OCI-LY3 (cell line): ENCODE data around the gene TIMMDC1.

Source experiments
- H2AFZ ChIP-seq: fragments of 200-600, 300-600 bp; shearing (Covaris generic); 2 replicates; pipeline ENCODE4 v1.6.0; 2014; ENCODE audit warnings: antibody characterized with exemption, low read depth, low read length
- H3K27ac ChIP-seq: fragments of 200-600, 300-600 bp; sonication (generic); 2 replicates; pipeline ENCODE4 v1.5.1; 2014; ENCODE audit warnings: mild to moderate bottlenecking, low read length, moderate library complexity, mixed read lengths
- H3K27me3 ChIP-seq: fragments of 200-600, 300-600 bp; sonication (generic); 2 replicates; pipeline ENCODE4 v1.6.1; 2014; ENCODE audit warnings: low read depth, low read length, mixed read lengths
- H3K36me3 ChIP-seq: fragments of 200-600, 300-600 bp; sonication (generic); replicated peaks from 2 replicates; pipeline ENCODE3; 2014; ENCODE audit warnings: low read depth, low read length, mixed read lengths
- H3K4me1 ChIP-seq: fragments of 300-600, 200-600 bp; sonication (generic); 2 replicates; pipeline ENCODE4 v1.6.1; 2014; ENCODE audit warnings: low read length, mixed read lengths
- H3K4me2 ChIP-seq: fragments of 200-600, 300-600 bp; sonication (generic); 2 replicates; pipeline ENCODE4 v1.6.1; 2014; ENCODE audit warnings: low read length, mixed read lengths
- H3K4me3 ChIP-seq: fragments of 300-600, 200-600 bp; sonication (generic); 2 replicates; pipeline ENCODE4 v1.5.1; 2014; ENCODE audit warnings: antibody characterized with exemption, mild to moderate bottlenecking, low read length, moderate library complexity
- H3K79me2 ChIP-seq: fragments of 300-600, 200-600 bp; shearing (Covaris generic); 2 replicates; pipeline ENCODE4 v1.6.1; 2014; ENCODE audit warnings: mild to moderate bottlenecking, low read length, mixed read lengths
- H3K9ac ChIP-seq: fragments of 300-600, 200-600 bp; shearing (Covaris generic); 2 replicates; pipeline ENCODE4 v1.6.0; 2014; ENCODE audit warnings: mild to moderate bottlenecking, low read length, moderate library complexity
- H3K9me3 ChIP-seq: fragments of 200-600, 300-600 bp; shearing (Covaris generic); 2 replicates; pipeline ENCODE4 v1.6.1; 2014; ENCODE audit warnings: low read length, mixed read lengths; ENCODE audit not compliant: insufficient read depth
- H4K20me1 ChIP-seq: fragments of 200-600, 300-600 bp; sonication (generic); 2 replicates; pipeline ENCODE4 v1.6.1; 2016; ENCODE audit warnings: low read length, mixed read lengths; ENCODE audit not compliant: insufficient read depth
- CTCF ChIP-seq: fragments of 200-600, 300-600 bp; sonication (generic); IDR thresholded peaks from 2 replicates; pipeline ENCODE4 v1.5.1; 2014; ENCODE audit warnings: antibody characterized with exemption, low read length, low read depth
- EZH2phosphoT487 ChIP-seq: fragments of 200-600 bp; shearing (Covaris generic); IDR thresholded peaks from 2 replicates; pipeline ENCODE4 v1.6.1; 2018; ENCODE audit warnings: antibody characterized with exemption, mixed run types, low read depth

Gene TIMMDC1

GRCh38 chr3:119470866-119471265 is 27.5 kb upstream of the TIMMDC1 start:
- no peak overlapping the region for H3K4me2 ChIP-seq

GRCh38 chr3:119481079-119481478 is 17.3 kb upstream of the TIMMDC1 start:
- peaks cover 27% of the 10 kb centered on the region for H3K36me3 ChIP-seq
- no peaks in the 10 kb centered on the region for H3K9me3 ChIP-seq
- no peaks in the 10 kb centered on the region for H3K4me1 ChIP-seq
- no peak overlapping the region for H3K4me3 ChIP-seq
- H3K27ac ChIP-seq, result no peak overlapping the region
- H3K4me2 ChIP-seq, result no peak overlapping the region
- TF ChIP-seq CTCF, result no peak
- no peak for TF ChIP-seq EZH2phosphoT487
- H3K27me3 ChIP-seq, result no peaks in the 10 kb centered on the region
- no peak overlapping the region for H3K9ac ChIP-seq
- no peak overlapping the region for H2AFZ ChIP-seq
- no peaks in the 10 kb centered on the region for H4K20me1 ChIP-seq
- no peaks in the 10 kb centered on the region for H3K79me2 ChIP-seq

More at GRCh38 chr3:119470866-119471265, 27.5 kb upstream of the TIMMDC1 start:
- Histone ChIP-seq H3K36me3 (peaks cover 5% of the 10 kb centered on the region), H4K20me1 (no peaks in the 10 kb centered on the region), H2AFZ (no peak overlapping the region), H3K9ac (no peak overlapping the region), H3K27me3 (no peaks in the 10 kb centered on the region), H3K4me3 (no peak overlapping the region), H3K79me2 (peaks cover 12% of the 10 kb centered on the region), H3K4me1 (peaks cover 16% of the 10 kb centered on the region), H3K9me3 (no peaks in the 10 kb centered on the region), H3K27ac (no peak overlapping the region)
- no peak for TF ChIP-seq CTCF
- no peak for TF ChIP-seq EZH2phosphoT487

- Histone ChIP-seq H3K4me1 (no peaks in the 10 kb centered on the region), H3K27ac (no peak overlapping the region), H3K9ac (no peak overlapping the region), H3K27me3 (no peaks in the 10 kb centered on the region), H4K20me1 (no peaks in the 10 kb centered on the region), H3K4me3 (no peak overlapping the region), H2AFZ (no peak overlapping the region), H3K79me2 (no peaks in the 10 kb centered on the region), H3K9me3 (no peaks in the 10 kb centered on the region), H3K36me3 (peaks cover 34% of the 10 kb centered on the region), H3K4me2 (no peak overlapping the region)
- TF ChIP-seq CTCF (no peak), EZH2phosphoT487 (no peak)
Measured at GRCh38 chr3:119483101-119483500, 15.2 kb upstream of the TIMMDC1 start.

GRCh38 chr3:119485563-119485962 is 12.8 kb upstream of the TIMMDC1 start:
- no peak overlapping the region for H3K4me3 ChIP-seq
- H3K79me2 ChIP-seq, result no peaks in the 10 kb centered on the region
- TF ChIP-seq CTCF (no peak), EZH2phosphoT487 (no peak)
- no peaks in the 10 kb centered on the region for H3K4me1 ChIP-seq
- no peak overlapping the region for H2AFZ ChIP-seq
- no peak overlapping the region for H3K27ac ChIP-seq
- H3K27me3 ChIP-seq, result no peaks in the 10 kb centered on the region
- no peaks in the 10 kb centered on the region for H3K9me3 ChIP-seq
- H3K36me3 ChIP-seq, result peaks cover 24% of the 10 kb centered on the region
- no peak overlapping the region for H3K9ac ChIP-seq
- H3K4me2 ChIP-seq, result no peak overlapping the region
- H4K20me1 ChIP-seq, result no peaks in the 10 kb centered on the region
